ENCODE results near the gene LCN6. TPM values are rescaled to one million over a fixed set of nuclear protein-coding genes. Genes with fewer than 3 reads are reported as not detected.

The LCN6 gene
- total RNA-seq, 1 experiment from 2014 or later: not detected

- no peaks in the 10 kb centered on the region for H3K36me3 ChIP-seq (ENCODE audit: control insufficient read depth, insufficient read depth, low read length)
- BruUV-seq (replicated peaks): no TSS peak
- H3K4me1 ChIP-seq: no peaks in the 10 kb centered on the region
- H3K9me3 Mint-ChIP-seq (ENCODE audit: unreplicated experiment): no peaks in the 10 kb centered on the region
- no peak overlapping the region for H3K27ac Mint-ChIP-seq (ENCODE audit: unreplicated experiment)
- ChIA-PET POLR2A (no interaction called here), CTCF (no interaction called here)
- H3K4me3 ChIP-seq (ENCODE audit: low read depth, low read length): no peak overlapping the region
- H3K4me3 Mint-ChIP-seq (ENCODE audit: unreplicated experiment): no peak overlapping the region
- H3K9me3 ChIP-seq: no peaks in the 10 kb centered on the region
- intact Hi-C loops (cut with micrococcal nuclease; ENCODE audit: unreplicated experiment): no loop called here
- H3K27me3 Mint-ChIP-seq (ENCODE audit: insufficient read depth, unreplicated experiment): no peaks in the 10 kb centered on the region
- no peak for DNase-seq
- TF ChIP-seq, protein P1, sequence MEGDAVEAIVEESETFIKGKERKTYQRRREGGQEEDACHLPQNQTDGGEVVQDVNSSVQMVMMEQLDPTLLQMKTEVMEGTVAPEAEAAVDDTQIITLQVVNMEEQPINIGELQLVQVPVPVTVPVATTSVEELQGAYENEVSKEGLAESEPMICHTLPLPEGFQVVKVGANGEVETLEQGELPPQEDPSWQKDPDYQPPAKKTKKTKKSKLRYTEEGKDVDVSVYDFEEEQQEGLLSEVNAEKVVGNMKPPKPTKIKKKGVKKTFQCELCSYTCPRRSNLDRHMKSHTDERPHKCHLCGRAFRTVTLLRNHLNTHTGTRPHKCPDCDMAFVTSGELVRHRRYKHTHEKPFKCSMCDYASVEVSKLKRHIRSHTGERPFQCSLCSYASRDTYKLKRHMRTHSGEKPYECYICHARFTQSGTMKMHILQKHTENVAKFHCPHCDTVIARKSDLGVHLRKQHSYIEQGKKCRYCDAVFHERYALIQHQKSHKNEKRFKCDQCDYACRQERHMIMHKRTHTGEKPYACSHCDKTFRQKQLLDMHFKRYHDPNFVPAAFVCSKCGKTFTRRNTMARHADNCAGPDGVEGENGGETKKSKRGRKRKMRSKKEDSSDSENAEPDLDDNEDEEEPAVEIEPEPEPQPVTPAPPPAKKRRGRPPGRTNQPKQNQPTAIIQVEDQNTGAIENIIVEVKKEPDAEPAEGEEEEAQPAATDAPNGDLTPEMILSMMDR (IDR thresholded peaks at IDR 0.05; ENCODE audit: insufficient read depth in 1 of 2, low read depth in 1 of 2, low read length in 1 of 2, severe bottlenecking in 1 of 2, unreplicated experiment in 1 of 2): no peak
- no peaks in the 10 kb centered on the region for H3K27me3 ChIP-seq (replicated peaks; ENCODE audit: control insufficient read depth, insufficient read depth, low read length)
- no peaks in the 10 kb centered on the region for H3K36me3 Mint-ChIP-seq (ENCODE audit: insufficient read depth, unreplicated experiment)
- no peaks in the 10 kb centered on the region for H3K4me1 Mint-ChIP-seq (ENCODE audit: low read depth, unreplicated experiment)
These were observed 8.8 kb downstream of the LCN6 start for GRCh38 chr9:136739509-136739908.

GRCh38 chr9:136738960-136739359, 9.4 kb downstream of the LCN6 start:
- no peaks in the 10 kb centered on the region for H3K27me3 Mint-ChIP-seq (ENCODE audit: insufficient read depth, unreplicated experiment)
- no peaks in the 10 kb centered on the region for H3K4me1 Mint-ChIP-seq (ENCODE audit: low read depth, unreplicated experiment)
- ChIA-PET POLR2A (no interaction called here), CTCF (no interaction called here)
- H3K36me3 ChIP-seq (ENCODE audit: control insufficient read depth, insufficient read depth, low read length): no peaks in the 10 kb centered on the region
- intact Hi-C loops (cut with micrococcal nuclease; ENCODE audit: unreplicated experiment): no loop called here
- no peak overlapping the region for H3K27ac Mint-ChIP-seq (ENCODE audit: unreplicated experiment)
- no peaks in the 10 kb centered on the region for H3K4me1 ChIP-seq
- no TSS peak for BruUV-seq (replicated peaks)
- H3K4me3 Mint-ChIP-seq (ENCODE audit: unreplicated experiment): no peak overlapping the region
- no peaks in the 10 kb centered on the region for H3K9me3 Mint-ChIP-seq (ENCODE audit: unreplicated experiment)
- H3K9me3 ChIP-seq: no peaks in the 10 kb centered on the region
- TF ChIP-seq, protein P1 (IDR thresholded peaks at IDR 0.05; ENCODE audit: insufficient read depth in 1 of 2, low read depth in 1 of 2, low read length in 1 of 2, severe bottlenecking in 1 of 2, unreplicated experiment in 1 of 2): no peak
- no peak for DNase-seq
- no peak overlapping the region for H3K4me3 ChIP-seq (ENCODE audit: low read depth, low read length)
- no peaks in the 10 kb centered on the region for H3K36me3 Mint-ChIP-seq (ENCODE audit: insufficient read depth, unreplicated experiment)
- no peaks in the 10 kb centered on the region for H3K27me3 ChIP-seq (replicated peaks; ENCODE audit: control insufficient read depth, insufficient read depth, low read length)

- intact Hi-C loops (cut with micrococcal nuclease; ENCODE audit: unreplicated experiment): no loop called here
- ChIA-PET POLR2A (no interaction called here), CTCF (no interaction called here)
- no peaks in the 10 kb centered on the region for H3K27me3 ChIP-seq (replicated peaks; ENCODE audit: control insufficient read depth, insufficient read depth, low read length)
- H3K9me3 Mint-ChIP-seq (ENCODE audit: unreplicated experiment): no peaks in the 10 kb centered on the region
- TF ChIP-seq, protein P1 (IDR thresholded peaks at IDR 0.05; ENCODE audit: insufficient read depth in 1 of 2, low read depth in 1 of 2, low read length in 1 of 2, severe bottlenecking in 1 of 2, unreplicated experiment in 1 of 2): no peak
- BruUV-seq (replicated peaks): no TSS peak
- no peaks in the 10 kb centered on the region for H3K4me1 ChIP-seq
- no peaks in the 10 kb centered on the region for H3K27me3 Mint-ChIP-seq (ENCODE audit: insufficient read depth, unreplicated experiment)
- H3K4me3 Mint-ChIP-seq (ENCODE audit: unreplicated experiment): no peak overlapping the region
- peaks cover 6% of the 10 kb centered on the region for H3K36me3 Mint-ChIP-seq (ENCODE audit: insufficient read depth, unreplicated experiment)
- no peak overlapping the region for H3K27ac Mint-ChIP-seq (ENCODE audit: unreplicated experiment)
- H3K4me3 ChIP-seq (ENCODE audit: low read depth, low read length): no peak overlapping the region
- no peaks in the 10 kb centered on the region for H3K36me3 ChIP-seq (ENCODE audit: control insufficient read depth, insufficient read depth, low read length)
- no peaks in the 10 kb centered on the region for H3K9me3 ChIP-seq
- DNase-seq: no peak
- H3K4me1 Mint-ChIP-seq (ENCODE audit: low read depth, unreplicated experiment): no peaks in the 10 kb centered on the region
These were observed 12.4 kb downstream of the LCN6 start for GRCh38 chr9:136735812-136736480.
